HFFc6 (cell line): Measurements from ENCODE around the gene KIF5C. TPM values are rescaled to one million over a fixed set of nuclear protein-coding genes. Genes with fewer than 3 reads are reported as not detected.

Source experiments
- DNase-seq: peaks from one replicate; pipeline ENCODE4 v3.0.0-alpha.2; 2018
- H3K27ac Mint-ChIP-seq: 2 replicates; pipeline ENCODE4 v1.8.0; 2020; ENCODE audit warnings: mild to moderate bottlenecking, mixed read lengths
- H3K27me3 Mint-ChIP-seq: 2 replicates; pipeline ENCODE4 v1.8.0; 2021; ENCODE audit warnings: mild to moderate bottlenecking, moderate library complexity, mixed read lengths; ENCODE audit not compliant: insufficient read depth
- H3K36me3 Mint-ChIP-seq: 2 replicates; pipeline ENCODE4 v1.8.0; 2021; ENCODE audit warnings: low read depth, mixed read lengths
- H3K4me1 Mint-ChIP-seq: 2 replicates; pipeline ENCODE4 v1.8.0; 2020; ENCODE audit warnings: low read depth, mixed read lengths
- H3K4me3 Mint-ChIP-seq: 2 replicates; pipeline ENCODE4 v1.8.0; 2020; ENCODE audit warnings: mild to moderate bottlenecking, moderate library complexity, mixed read lengths
- H3K9me3 Mint-ChIP-seq: 2 replicates; pipeline ENCODE4 v1.8.0; 2020; ENCODE audit warnings: mild to moderate bottlenecking, mixed read lengths
- total RNA-seq, 6 experiments: library from RNA; stranded (reverse); fragmentation: NEBNext Ultra II Directional; extraction: Animal tissue kit (Norgen Biotek cat#: 25700); gene quantifications; 2 replicates in 1 of 6; 3 replicates in 5 of 6; pipeline ENCODE4 v1.2.3, GENCODE V29; 2021
- TF ChIP-seq, protein P1 (sequence below): fragments of 200-600 bp; sonication (generic); IDR thresholded peaks from 2 replicates; pipeline ENCODE4 v1.5.0; 2021; ENCODE audit warnings: antibody characterized with exemption, mild to moderate bottlenecking

KIF5C gene
- total RNA-seq, 6 experiments from 2014 or later, result 0.38 to 1.0 (median 0.54) TPM

- Mint-ChIP-seq H3K27ac (no peak overlapping the region), H3K4me3 (no peak overlapping the region), H3K9me3 (no peaks in the 10 kb centered on the region), H3K36me3 (no peaks in the 10 kb centered on the region), H3K27me3 (peaks cover 20% of the 10 kb centered on the region), H3K4me1 (no peaks in the 10 kb centered on the region)
- no peak for DNase-seq
- TF ChIP-seq, protein P1, sequence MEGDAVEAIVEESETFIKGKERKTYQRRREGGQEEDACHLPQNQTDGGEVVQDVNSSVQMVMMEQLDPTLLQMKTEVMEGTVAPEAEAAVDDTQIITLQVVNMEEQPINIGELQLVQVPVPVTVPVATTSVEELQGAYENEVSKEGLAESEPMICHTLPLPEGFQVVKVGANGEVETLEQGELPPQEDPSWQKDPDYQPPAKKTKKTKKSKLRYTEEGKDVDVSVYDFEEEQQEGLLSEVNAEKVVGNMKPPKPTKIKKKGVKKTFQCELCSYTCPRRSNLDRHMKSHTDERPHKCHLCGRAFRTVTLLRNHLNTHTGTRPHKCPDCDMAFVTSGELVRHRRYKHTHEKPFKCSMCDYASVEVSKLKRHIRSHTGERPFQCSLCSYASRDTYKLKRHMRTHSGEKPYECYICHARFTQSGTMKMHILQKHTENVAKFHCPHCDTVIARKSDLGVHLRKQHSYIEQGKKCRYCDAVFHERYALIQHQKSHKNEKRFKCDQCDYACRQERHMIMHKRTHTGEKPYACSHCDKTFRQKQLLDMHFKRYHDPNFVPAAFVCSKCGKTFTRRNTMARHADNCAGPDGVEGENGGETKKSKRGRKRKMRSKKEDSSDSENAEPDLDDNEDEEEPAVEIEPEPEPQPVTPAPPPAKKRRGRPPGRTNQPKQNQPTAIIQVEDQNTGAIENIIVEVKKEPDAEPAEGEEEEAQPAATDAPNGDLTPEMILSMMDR, result no peak
Observed at GRCh38 chr2:148966438-148966758, 91.4 kb downstream of the KIF5C start.

DNA sequence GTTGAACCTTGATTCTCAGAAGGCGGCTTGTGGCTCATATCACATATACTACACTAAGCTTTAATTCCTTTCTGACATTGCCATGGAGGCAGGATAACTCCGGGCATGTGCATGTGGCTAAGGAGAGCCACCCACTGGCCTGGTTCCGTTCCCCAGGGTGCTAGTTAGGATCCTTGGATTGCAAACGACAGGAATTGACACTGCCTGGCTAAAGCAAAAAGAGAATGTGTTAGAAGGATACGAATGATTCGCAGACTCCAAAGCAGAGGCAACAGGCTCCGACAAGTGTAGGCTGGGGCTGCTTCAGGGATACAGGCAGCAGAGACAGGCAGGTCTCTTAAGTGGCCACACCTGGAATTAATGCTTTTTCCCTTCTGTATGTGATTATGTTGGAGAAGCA lies 92.0 kb downstream of the KIF5C start:
- DNase-seq, result no peak
- Mint-ChIP-seq H3K27ac (no peak overlapping the region), H3K27me3 (peaks cover 21% of the 10 kb centered on the region), H3K9me3 (no peaks in the 10 kb centered on the region), H3K36me3 (no peaks in the 10 kb centered on the region), H3K4me1 (no peaks in the 10 kb centered on the region), H3K4me3 (no peak overlapping the region)
- TF ChIP-seq, protein P1, result no peak

- no peaks in the 10 kb centered on the region for H3K4me1 Mint-ChIP-seq
- TF ChIP-seq, protein P1, result no peak
- H3K27ac Mint-ChIP-seq, result no peak overlapping the region
- H3K27me3 Mint-ChIP-seq, result peaks cover 23% of the 10 kb centered on the region
- no peaks in the 10 kb centered on the region for H3K36me3 Mint-ChIP-seq
- no peaks in the 10 kb centered on the region for H3K9me3 Mint-ChIP-seq
- no peak for DNase-seq
- H3K4me3 Mint-ChIP-seq, result no peak overlapping the region
Observed at GRCh38 chr2:148967578-148967977, 92.6 kb downstream of the KIF5C start.

- Mint-ChIP-seq H3K27me3 (peaks cover 23% of the 10 kb centered on the region), H3K4me3 (no peak overlapping the region), H3K9me3 (no peaks in the 10 kb centered on the region), H3K4me1 (no peaks in the 10 kb centered on the region), H3K36me3 (no peaks in the 10 kb centered on the region), H3K27ac (no peak overlapping the region)
- DNase-seq, result no peak
- TF ChIP-seq, protein P1, result no peak
Observed at GRCh38 chr2:148968301-148968700, 93.3 kb downstream of the KIF5C start.

DNA sequence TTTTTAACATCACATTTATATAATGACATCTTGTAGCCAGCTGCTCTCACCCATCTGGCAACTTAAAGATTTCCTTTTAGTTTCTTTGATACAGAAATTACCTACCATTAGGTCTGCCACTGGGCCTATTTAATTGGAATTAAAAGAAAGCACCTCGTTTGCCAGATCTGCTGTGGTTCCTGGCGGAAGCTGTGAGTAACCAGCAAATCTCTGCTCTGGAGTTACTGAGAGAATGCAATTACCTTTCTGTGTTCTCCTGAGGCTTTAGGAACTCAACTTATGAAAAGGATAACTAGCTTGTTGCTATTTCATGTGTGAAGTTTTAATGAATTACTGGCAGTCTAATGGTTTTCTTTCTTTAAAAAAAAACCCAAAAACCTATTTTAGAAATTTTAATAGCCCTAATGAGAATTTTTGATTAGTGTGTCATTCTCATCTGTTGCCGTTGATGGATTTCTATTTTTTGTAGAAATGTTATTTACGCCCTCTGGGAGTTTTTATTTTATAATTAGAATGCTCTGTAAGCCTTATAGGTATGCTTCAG lies 93.8 kb downstream of the KIF5C start:
- TF ChIP-seq, protein P1, result no peak
- H3K27ac Mint-ChIP-seq, result no peak overlapping the region
- no peaks in the 10 kb centered on the region for H3K9me3 Mint-ChIP-seq
- H3K4me3 Mint-ChIP-seq, result no peak overlapping the region
- no peaks in the 10 kb centered on the region for H3K36me3 Mint-ChIP-seq
- H3K4me1 Mint-ChIP-seq, result no peaks in the 10 kb centered on the region
- peaks cover 28% of the 10 kb centered on the region for H3K27me3 Mint-ChIP-seq
- DNase-seq, result no peak

GRCh38 chr2:148969659-148970061 lies 94.6 kb downstream of the KIF5C start:
- no peak for DNase-seq
- Mint-ChIP-seq H3K27me3 (peaks cover 22% of the 10 kb centered on the region), H3K36me3 (no peaks in the 10 kb centered on the region), H3K4me1 (no peaks in the 10 kb centered on the region), H3K9me3 (no peaks in the 10 kb centered on the region), H3K27ac (no peak overlapping the region), H3K4me3 (no peak overlapping the region)
- TF ChIP-seq, protein P1, result no peak
